ENCODE data around the gene TBC1D5. TPM values are rescaled to one million over a fixed set of nuclear protein-coding genes. Genes with fewer than 3 reads are reported as not detected.

TBC1D5 gene, protein sequence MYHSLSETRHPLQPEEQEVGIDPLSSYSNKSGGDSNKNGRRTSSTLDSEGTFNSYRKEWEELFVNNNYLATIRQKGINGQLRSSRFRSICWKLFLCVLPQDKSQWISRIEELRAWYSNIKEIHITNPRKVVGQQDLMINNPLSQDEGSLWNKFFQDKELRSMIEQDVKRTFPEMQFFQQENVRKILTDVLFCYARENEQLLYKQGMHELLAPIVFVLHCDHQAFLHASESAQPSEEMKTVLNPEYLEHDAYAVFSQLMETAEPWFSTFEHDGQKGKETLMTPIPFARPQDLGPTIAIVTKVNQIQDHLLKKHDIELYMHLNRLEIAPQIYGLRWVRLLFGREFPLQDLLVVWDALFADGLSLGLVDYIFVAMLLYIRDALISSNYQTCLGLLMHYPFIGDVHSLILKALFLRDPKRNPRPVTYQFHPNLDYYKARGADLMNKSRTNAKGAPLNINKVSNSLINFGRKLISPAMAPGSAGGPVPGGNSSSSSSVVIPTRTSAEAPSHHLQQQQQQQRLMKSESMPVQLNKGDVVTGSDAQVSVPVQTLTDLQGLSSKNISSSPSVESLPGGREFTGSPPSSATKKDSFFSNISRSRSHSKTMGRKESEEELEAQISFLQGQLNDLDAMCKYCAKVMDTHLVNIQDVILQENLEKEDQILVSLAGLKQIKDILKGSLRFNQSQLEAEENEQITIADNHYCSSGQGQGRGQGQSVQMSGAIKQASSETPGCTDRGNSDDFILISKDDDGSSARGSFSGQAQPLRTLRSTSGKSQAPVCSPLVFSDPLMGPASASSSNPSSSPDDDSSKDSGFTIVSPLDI
- 33.9 TPM for total RNA-seq (2021; ENCODE audit: unreplicated experiment)
- 12.3 and 13.0 TPM in 2 replicates for polyA plus RNA-seq (2012)
- Bru-seq, nascent RNA, result percentile 79 among the genes with signal in this experiment
- percentile 64 among the genes with signal in this experiment for BruChase-seq, experiment 1, labeled RNA remaining after a 6-hour chase
- BruChase-seq, experiment 2, labeled RNA remaining after a 2-hour chase, result percentile 67 among the genes with signal in this experiment
- long read RNA-seq, partial matches to known transcripts, result 7 of 48 reads
- long read RNA-seq, other reads (novel, unspliced or antisense), result 40 of 48 reads

DNA sequence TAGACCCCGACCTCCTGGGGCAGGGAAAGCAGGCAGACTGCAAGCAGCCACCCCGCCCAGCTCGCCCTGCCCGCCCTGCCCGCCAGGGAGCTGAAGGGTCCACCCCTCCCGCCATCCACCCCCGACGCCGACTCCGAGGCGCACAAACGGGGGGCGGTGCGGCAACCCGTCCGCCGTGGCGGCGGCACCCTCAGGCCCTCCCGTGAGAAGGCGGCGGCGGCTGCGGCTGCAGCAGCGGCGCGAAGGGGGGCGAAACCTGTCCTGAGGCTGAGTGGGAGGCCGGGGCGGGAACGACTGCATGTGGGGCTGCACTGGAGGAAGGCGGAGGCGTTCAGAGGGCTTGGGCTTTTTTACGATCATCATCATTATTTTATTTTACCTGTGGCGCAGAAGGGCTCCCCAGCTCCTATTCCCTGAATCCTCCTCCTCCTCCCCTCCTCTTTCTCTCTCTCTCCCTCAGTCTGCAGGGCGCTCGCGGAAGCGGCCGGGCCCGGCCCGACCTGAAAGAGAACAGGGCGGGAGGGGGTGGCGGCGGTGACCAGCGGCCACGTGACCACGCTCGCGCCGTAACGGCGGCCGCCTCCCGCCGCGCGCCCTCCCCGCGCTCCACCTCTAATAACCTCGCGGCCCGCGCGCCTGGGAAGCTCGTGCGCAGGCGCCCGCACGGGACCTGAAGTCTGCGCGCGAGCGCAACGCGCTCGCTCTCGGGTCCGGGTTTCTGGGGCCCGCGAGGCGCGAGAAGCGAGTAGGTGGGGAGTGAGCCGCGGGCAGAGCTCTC, at the start of gene TBC1D5:
Gene TBC1D5, minus strand, starts transcription at position 530 of the 778 bp plus-strand sequence. CDS start 234,061 bp downstream, outside the sequence.
- no TSS peak for BruUV-seq (replicated peaks)
- Histone ChIP-seq H3K4me1 (ENCODE audit: control insufficient read depth in 1 of 2, insufficient read depth in 2 of 2, low read length in 2 of 2) (peaks cover 9 to 19% of the 10 kb centered on the region in 2 experiments; a peak in 2 of 4 replicates), H3K79me2 (ENCODE audit: insufficient read depth, low read length) (peaks cover 45% of the 10 kb centered on the region), H2AFZ (ENCODE audit: low read depth, low read length, poor library complexity, severe bottlenecking) (peak within 1 kb of the TSS; percentile 77), H4K20me1 (ENCODE audit: insufficient read depth) (no peaks in the 10 kb centered on the region), H3K27ac (ENCODE audit: low read depth, low read length) (peak within 1 kb of the TSS; percentile 99), H3K9me2 (ENCODE audit: insufficient read depth) (no peaks in the 10 kb centered on the region), H3K4me3 (replicated peaks in 1 of 2; ENCODE audit: low read depth in 1 of 2, low read length in 2 of 2) (peak within 1 kb of the TSS; percentile 67 to 70), H3K9me3 (ENCODE audit: control insufficient read depth in 1 of 2, insufficient read depth in 1 of 2, low read depth in 1 of 2, low read length in 2 of 2) (no peaks in the 10 kb centered on the region), H3K36me3 (ENCODE audit: control insufficient read depth in 1 of 2, insufficient read depth in 2 of 2, low read length in 2 of 2) (no peaks in the 10 kb centered on the region), H3K9ac (ENCODE audit: low read length) (peak within 1 kb of the TSS; percentile 95), H3K4me2 (ENCODE audit: low read length) (peak within 1 kb of the TSS; percentile 80), H3K27me3 (ENCODE audit: insufficient read depth, low read length) (no peaks in the 10 kb centered on the region)
- intact Hi-C loops (cut with micrococcal nuclease), result loop anchor here (5.0 kb wide), 1 partner anchor 105 kb away; no protein-coding TSS in a partner anchor
- DNase-seq (ENCODE audit: low read depth, low spot score) (peak; percentile 96), ATAC-seq (peak; percentile 93)
- ChIA-PET RAD21 (ENCODE audit: low non-redundant PET in 1 of 2, low total read pairs in 2 of 2, uncharacterized antibody in 2 of 2, unreplicated experiment in 2 of 2) (interaction anchor here in 1 of 2 experiments (1.0 kb wide), 1 partner anchor 12 kb away, joined by 4 read pairs; no protein-coding TSS in a partner anchor), CTCF (interaction anchor here (1.0 to 1.2 kb wide), 4 partner anchors 55 to 312 kb away, joined by 3 to 7 read pairs (median 4); no protein-coding TSS in a partner anchor), POLR2A (interaction anchor here (0.9 to 1.2 kb wide), 3 partner anchors 7 to 112 kb away, joined by 3 to 4 read pairs (median 3); no protein-coding TSS in a partner anchor)
- TF ChIP-seq ZNF274 (IDR thresholded peaks at IDR 0.05; ENCODE audit: low read depth, low read length), result no peak
- peak; percentile 80 for TF ChIP-seq ZFX (IDR thresholded peaks at IDR 0.05)
- TF ChIP-seq, protein P1, sequence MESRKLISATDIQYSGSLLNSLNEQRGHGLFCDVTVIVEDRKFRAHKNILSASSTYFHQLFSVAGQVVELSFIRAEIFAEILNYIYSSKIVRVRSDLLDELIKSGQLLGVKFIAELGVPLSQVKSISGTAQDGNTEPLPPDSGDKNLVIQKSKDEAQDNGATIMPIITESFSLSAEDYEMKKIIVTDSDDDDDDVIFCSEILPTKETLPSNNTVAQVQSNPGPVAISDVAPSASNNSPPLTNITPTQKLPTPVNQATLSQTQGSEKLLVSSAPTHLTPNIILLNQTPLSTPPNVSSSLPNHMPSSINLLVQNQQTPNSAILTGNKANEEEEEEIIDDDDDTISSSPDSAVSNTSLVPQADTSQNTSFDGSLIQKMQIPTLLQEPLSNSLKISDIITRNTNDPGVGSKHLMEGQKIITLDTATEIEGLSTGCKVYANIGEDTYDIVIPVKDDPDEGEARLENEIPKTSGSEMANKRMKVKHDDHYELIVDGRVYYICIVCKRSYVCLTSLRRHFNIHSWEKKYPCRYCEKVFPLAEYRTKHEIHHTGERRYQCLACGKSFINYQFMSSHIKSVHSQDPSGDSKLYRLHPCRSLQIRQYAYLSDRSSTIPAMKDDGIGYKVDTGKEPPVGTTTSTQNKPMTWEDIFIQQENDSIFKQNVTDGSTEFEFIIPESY (IDR thresholded peaks at IDR 0.05; ENCODE audit: extremely low read depth, insufficient replicate concordance, low read length), result peak; percentile 92
- TF ChIP-seq JUND (IDR thresholded peaks at IDR 0.05), result 0 out of 2 replicates have a peak, but pooled peaks have one; percentile 17
- no peak for TF ChIP-seq POLR2A (IDR thresholded peaks at IDR 0.05; ENCODE audit: borderline replicate concordance, extremely low read depth, insufficient read depth, insufficient read length)
- peak; percentile 65; the same call in 1 of the 2 replicates for TF ChIP-seq SIN3A (IDR thresholded peaks at IDR 0.05; ENCODE audit: low read depth)
- TF ChIP-seq EGR1 (IDR thresholded peaks at IDR 0.05; ENCODE audit: low read depth), result peak; percentile 76
- TF ChIP-seq YY1 (IDR thresholded peaks at IDR 0.05; ENCODE audit: extremely low read depth, insufficient replicate concordance, low read depth, low read length), result peak; percentile 56
- TF ChIP-seq EZH2phosphoT487 (IDR thresholded peaks at IDR 0.05; ENCODE audit: borderline replicate concordance), result no peak
- no peak for TF ChIP-seq FOSL1 (IDR thresholded peaks at IDR 0.05; ENCODE audit: low read depth)
- TF ChIP-seq, protein P2, sequence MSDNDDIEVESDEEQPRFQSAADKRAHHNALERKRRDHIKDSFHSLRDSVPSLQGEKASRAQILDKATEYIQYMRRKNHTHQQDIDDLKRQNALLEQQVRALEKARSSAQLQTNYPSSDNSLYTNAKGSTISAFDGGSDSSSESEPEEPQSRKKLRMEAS (IDR thresholded peaks at IDR 0.05), result peak; percentile 95
- peak; percentile 60 for TF ChIP-seq TCF7L2 (IDR thresholded peaks at IDR 0.05; ENCODE audit: borderline replicate concordance, extremely low read depth, insufficient read depth, insufficient read length)

Measured in HCT116 (cell line).